A549 treated with dexamethasone at 1 μM for 4 hours (cell line): ENCODE data around the gene KLHL2. TPM values are rescaled to one million over a fixed set of nuclear protein-coding genes. Genes with fewer than 3 reads are reported as not detected.

Experiments
- total RNA-seq: library from RNA; stranded (reverse); fragments of 200-300 nt; extraction: Qiagen RNA extraction; gene quantifications from 5 replicates; pipeline ENCODE4 v1.2.3, GENCODE V29; 2022

Gene KLHL2
- total RNA-seq = 15.5 to 19.4 TPM (median 18.4 TPM) in 5 replicates

GRCh38 chr4:165207431-165208220, at the start of gene KLHL2:
Gene KLHL2, plus strand, starts transcription at chr4:165207561. Its CDS starts 316 bp downstream, at chr4:165207877.

GRCh38 chr4:165327211-165328100, 120.1 kb downstream of the KLHL2 start, which contains the start of gene MSMO1:
Gene MSMO1, plus strand, starts transcription at chr4:165327669. Its CDS starts 5,702 bp downstream, at chr4:165333371.

Other genes starting within 250 kb of the KLHL2 start
- gene TRIM61, start 229.9 kb upstream of the KLHL2 start, total RNA-seq = not detected in 5 replicates
- gene TRIM60, start 175.6 kb upstream of the KLHL2 start, total RNA-seq = not detected in 5 replicates
- not detected in 5 replicates for gene TRIM75, start 153.7 kb upstream of the KLHL2 start, total RNA-seq
- gene TMEM192, start 94.7 kb upstream of the KLHL2 start, total RNA-seq = 8.8 to 10.9 TPM (median 8.9 TPM) in 5 replicates
- 17.1 to 24.1 TPM (median 20.8 TPM) in 5 replicates for gene MSMO1, start 120.1 kb downstream of the KLHL2 start, total RNA-seq
- gene CPE, start 171.4 kb downstream of the KLHL2 start, total RNA-seq = 1.5 to 2.1 TPM (median 2.0 TPM) in 5 replicates